Lower leg skin (tissue), 3 donors: ENCODE results near the gene CCNJL.

ENCODE experiments used
- CTCF ChIP-seq, 3 donors: fragments of 450-650 bp; IDR thresholded peaks; one replicate each; pipeline ENCODE4 v1.5.1; 2016; ENCODE audit warnings: antibody characterized with exemption in 3 of 3, mild to moderate bottlenecking in 3 of 3, moderate library complexity in 2 of 3
- POLR2A ChIP-seq, 2 donors: fragments of 450-650 bp; IDR thresholded peaks; one replicate each; pipeline ENCODE4 v1.6.1; 2016 to 2017; ENCODE audit warnings: antibody characterized with exemption in 2 of 2, mild to moderate bottlenecking in 1 of 2, moderate library complexity in 1 of 2

- TF ChIP-seq CTCF (IDR thresholded peaks at IDR 0.05) (no peak), POLR2A (IDR thresholded peaks at IDR 0.05) (no peak)
Measured at GRCh38 chr5:160211352-160211751, 101.0 kb downstream of the CCNJL start.
